ENCODE data around the gene CHIT1. TPM values are rescaled to one million over a fixed set of nuclear protein-coding genes. Genes with fewer than 3 reads are reported as not detected.

Gene CHIT1
- total RNA-seq, 1 experiment from 2014 or later, result not detected

- ChIA-PET CTCF (interaction anchor here (1.0 to 3.3 kb wide), 4 partner anchors 11 to 235 kb away, joined by 3 to 28 read pairs (median 4); no protein-coding TSS in a partner anchor), RAD21 (ENCODE audit: low non-redundant PET in 1 of 2, low total read pairs in 2 of 2, uncharacterized antibody in 2 of 2, unreplicated experiment in 2 of 2) (no interaction called here), POLR2A (no interaction called here)
- no peak for TF ChIP-seq EGR1 (IDR thresholded peaks at IDR 0.05; ENCODE audit: low read depth)
- TF ChIP-seq REST (IDR thresholded peaks at IDR 0.05; ENCODE audit: low read depth), result no peak
- Histone ChIP-seq H3K27ac (ENCODE audit: low read depth, low read length) (no peak overlapping the region), H2AFZ (ENCODE audit: low read depth, low read length, poor library complexity, severe bottlenecking) (no peak overlapping the region), H3K4me3 (replicated peaks in 1 of 2; ENCODE audit: low read depth in 1 of 2, low read length in 2 of 2) (no peak overlapping the region), H4K20me1 (ENCODE audit: insufficient read depth) (no peaks in the 10 kb centered on the region), H3K9ac (ENCODE audit: low read length) (no peak overlapping the region), H3K4me1 (ENCODE audit: control insufficient read depth in 1 of 2, insufficient read depth in 2 of 2, low read length in 2 of 2) (peaks cover 0 to 22% of the 10 kb centered on the region in 2 experiments; a peak in 2 of 4 replicates), H3K9me3 (ENCODE audit: control insufficient read depth in 1 of 2, insufficient read depth in 1 of 2, low read depth in 1 of 2, low read length in 2 of 2) (no peaks in the 10 kb centered on the region), H3K9me2 (ENCODE audit: insufficient read depth) (no peaks in the 10 kb centered on the region), H3K27me3 (ENCODE audit: insufficient read depth, low read length) (no peaks in the 10 kb centered on the region), H3K4me2 (ENCODE audit: low read length) (no peak overlapping the region), H3K79me2 (ENCODE audit: insufficient read depth, low read length) (no peaks in the 10 kb centered on the region), H3K36me3 (ENCODE audit: control insufficient read depth in 1 of 2, insufficient read depth in 2 of 2, low read length in 2 of 2) (no peaks in the 10 kb centered on the region)
- DNase-seq (ENCODE audit: low read depth, low spot score) (no peak), ATAC-seq (no peak)
- BruUV-seq (replicated peaks), result no TSS peak
- intact Hi-C loops (cut with micrococcal nuclease), result no loop called here
These were observed 46.3 kb upstream of the CHIT1 start for GRCh38 chr1:203275656-203276272.

GRCh38 chr1:203274603-203275381, 45.3 kb upstream of the CHIT1 start:
- ChIA-PET POLR2A (no interaction called here), CTCF (interaction anchor here (1.0 to 3.3 kb wide), 5 partner anchors 52 to 234 kb away, joined by 3 to 28 read pairs (median 4); no protein-coding TSS in a partner anchor), RAD21 (ENCODE audit: low non-redundant PET in 1 of 2, low total read pairs in 2 of 2, uncharacterized antibody in 2 of 2, unreplicated experiment in 2 of 2) (no interaction called here)
- Histone ChIP-seq H3K4me1 (ENCODE audit: control insufficient read depth in 1 of 2, insufficient read depth in 2 of 2, low read length in 2 of 2) (peaks cover 0 to 23% of the 10 kb centered on the region in 2 experiments; a peak in 2 of 4 replicates), H3K36me3 (ENCODE audit: control insufficient read depth in 1 of 2, insufficient read depth in 2 of 2, low read length in 2 of 2) (no peaks in the 10 kb centered on the region), H3K79me2 (ENCODE audit: insufficient read depth, low read length) (no peaks in the 10 kb centered on the region), H3K9ac (ENCODE audit: low read length) (no peak overlapping the region), H3K9me2 (ENCODE audit: insufficient read depth) (no peaks in the 10 kb centered on the region), H3K27ac (ENCODE audit: low read depth, low read length) (no peak overlapping the region), H3K4me3 (replicated peaks in 1 of 2; ENCODE audit: low read depth in 1 of 2, low read length in 2 of 2) (no peak overlapping the region), H3K27me3 (ENCODE audit: insufficient read depth, low read length) (no peaks in the 10 kb centered on the region), H2AFZ (ENCODE audit: low read depth, low read length, poor library complexity, severe bottlenecking) (no peak overlapping the region), H4K20me1 (ENCODE audit: insufficient read depth) (no peaks in the 10 kb centered on the region), H3K9me3 (ENCODE audit: control insufficient read depth in 1 of 2, insufficient read depth in 1 of 2, low read depth in 1 of 2, low read length in 2 of 2) (no peaks in the 10 kb centered on the region), H3K4me2 (ENCODE audit: low read length) (no peak overlapping the region)
- intact Hi-C loops (cut with micrococcal nuclease), result no loop called here
- TF ChIP-seq YY1 (IDR thresholded peaks at IDR 0.05; ENCODE audit: extremely low read depth, insufficient replicate concordance, low read depth, low read length), result no peak
- TF ChIP-seq SRF (IDR thresholded peaks at IDR 0.05; ENCODE audit: low read depth), result no peak
- no peak for TF ChIP-seq ATF3 (IDR thresholded peaks at IDR 0.05)
- no peak for TF ChIP-seq MAX (IDR thresholded peaks at IDR 0.05)
- no peak for TF ChIP-seq JUND (IDR thresholded peaks at IDR 0.05)
- TF ChIP-seq ELF1 (IDR thresholded peaks at IDR 0.05; ENCODE audit: borderline replicate concordance, low read depth), result no peak
- DNase-seq (ENCODE audit: low read depth, low spot score) (no peak), ATAC-seq (no peak)
- BruUV-seq (replicated peaks), result no TSS peak

Measured in HCT116 (cell line).